H1 (cell line): Measurements from ENCODE around the gene DRC1. TPM values are rescaled to one million over a fixed set of nuclear protein-coding genes. Genes with fewer than 3 reads are reported as not detected.

Experiments used
- CTCF ChIA-PET: fragments of 300-600 bp; sonication (Branson Sonifier 250); formaldehyde crosslinking; loops from one replicate; lab custom pipeline; 2021; ENCODE audit not compliant: partially characterized antibody; lab: Charles Lee
- POLR2A ChIA-PET: fragments of 300-600 bp; sonication (Branson Sonifier 250); formaldehyde crosslinking; loops from one replicate; lab custom pipeline; 2021; ENCODE audit warnings: inconsistent platforms; ENCODE audit not compliant: partially characterized antibody; lab: Charles Lee
- DNase-seq, 2 experiments: peaks; one replicate each; pipeline versions ENCODE4 v3.0.0 to v3.0.0-alpha.2; 2010 to 2022; ENCODE audit warnings: low spot score in 2 of 2, low read depth in 1 of 2, mixed read lengths in 1 of 2
- FAIRE-seq: peaks from 2 replicates; lab custom pipeline; 2011; peaks lifted over from hg19 to GRCh38; lab: Jason Lieb, UNC
- H2AFZ ChIP-seq: 2 replicates; pipeline ENCODE4 v1.8.1; 2012; ENCODE audit warnings: low read length, inconsistent platforms
- H2AK5ac ChIP-seq: 2 replicates; pipeline ENCODE4 v1.6.1; 2013; ENCODE audit warnings: low read depth, low read length
- H2BK120ac ChIP-seq: replicated peaks from 2 replicates; pipeline ENCODE3; 2013; ENCODE audit warnings: low read depth, low read length, inconsistent platforms
- H2BK12ac ChIP-seq: 2 replicates; pipeline ENCODE4 v1.6.1; 2013; ENCODE audit warnings: low read depth, low read length
- H2BK15ac ChIP-seq: 2 replicates; pipeline ENCODE4 v1.6.1; 2013; ENCODE audit warnings: low read length
- H2BK20ac ChIP-seq: 2 replicates; pipeline ENCODE4 v1.6.1; 2013; ENCODE audit warnings: low read length
- H2BK5ac ChIP-seq: 2 replicates; pipeline ENCODE4 v1.6.1; 2013; ENCODE audit warnings: low read depth, low read length
- H3K14ac ChIP-seq: 2 replicates; pipeline ENCODE4 v1.6.1; 2013; ENCODE audit warnings: inconsistent platforms; ENCODE audit not compliant: insufficient read length
- H3K18ac ChIP-seq: 2 replicates; pipeline ENCODE4 v1.6.1; 2013; ENCODE audit warnings: low read length; ENCODE audit errors: extremely low read depth
- H3K23ac ChIP-seq: 2 replicates; pipeline ENCODE4 v1.6.1; 2013; ENCODE audit warnings: inconsistent platforms; ENCODE audit not compliant: insufficient read length
- H3K23me2 ChIP-seq: 2 replicates; pipeline ENCODE4 v1.6.1; 2013; ENCODE audit warnings: low read depth, low read length
- H3K27ac ChIP-seq: 2 replicates; pipeline ENCODE4 v1.6.1; 2011; ENCODE audit warnings: low read depth, low read length, inconsistent platforms
- H3K27me3 ChIP-seq, 4 experiments: replicated peaks in 1 of 4; 1 replicate in 1 of 4; 2 replicates in 3 of 4; pipeline versions ENCODE4 v1.6.1 to v1.8.1; 2011 to 2013; ENCODE audit warnings: low read length in 3 of 4, mild to moderate bottlenecking in 3 of 4, inconsistent platforms in 2 of 4, mixed read lengths in 2 of 4, moderate library complexity in 1 of 4; ENCODE audit not compliant: control insufficient read depth in 3 of 4, insufficient read depth in 3 of 4; ENCODE audit errors: extremely low read depth in 1 of 4
- H3K36me3 ChIP-seq, 4 experiments: 2 replicates each; pipeline versions ENCODE4 v1.6.1 to v1.8.1; 2011 to 2013; ENCODE audit warnings: mild to moderate bottlenecking in 4 of 4, low read length in 3 of 4, moderate library complexity in 2 of 4, control low read depth in 1 of 4, inconsistent platforms in 1 of 4; ENCODE audit not compliant: insufficient read depth in 4 of 4, control insufficient read depth in 2 of 4
- H3K4ac ChIP-seq: replicated peaks from 2 replicates; pipeline ENCODE3; 2013; ENCODE audit warnings: low read length, low read depth, mixed read lengths, inconsistent platforms; ENCODE audit not compliant: insufficient read length
- H3K4me1 ChIP-seq, 4 experiments: replicated peaks in 1 of 4; 1 replicate in 1 of 4; 2 replicates in 3 of 4; pipeline versions ENCODE4 v1.6.1 to v1.8.1; 2011 to 2013; ENCODE audit warnings: low read length in 3 of 4, inconsistent platforms in 2 of 4, mixed read lengths in 1 of 4; ENCODE audit not compliant: insufficient read depth in 4 of 4, control insufficient read depth in 3 of 4
- H3K4me2 ChIP-seq, 2 experiments: 2 replicates each; pipeline versions ENCODE4 v1.6.1 to v1.8.1; 2011 to 2013; ENCODE audit warnings: low read depth in 2 of 2, low read length in 2 of 2, control low read depth in 1 of 2, inconsistent platforms in 1 of 2, mild to moderate bottlenecking in 1 of 2; ENCODE audit not compliant: insufficient read depth in 1 of 2
- H3K4me3 ChIP-seq, 4 experiments: fragments of 200-600, 300-600 bp in 1 of 4; sonication (generic), shearing (Covaris generic), sonication (Bioruptor Twin) in 1 of 4; 2 replicates each; pipeline versions ENCODE4 v1.5.1 to v1.8.1; 2011 to 2016; ENCODE audit warnings: low read length in 4 of 4, low read depth in 3 of 4, control low read depth in 2 of 4, inconsistent platforms in 2 of 4, mild to moderate bottlenecking in 2 of 4, mixed read lengths in 1 of 4, moderate library complexity in 1 of 4; ENCODE audit not compliant: insufficient read depth in 2 of 4; ENCODE audit errors: extremely low read depth in 1 of 4
- H3K56ac ChIP-seq: replicated peaks from 2 replicates; pipeline ENCODE3; 2013; ENCODE audit warnings: low read depth, mild to moderate bottlenecking, mixed read lengths, low read length, inconsistent platforms; ENCODE audit not compliant: insufficient read length
- H3K79me1 ChIP-seq: 2 replicates; pipeline ENCODE4 v1.6.1; 2013; ENCODE audit warnings: low read depth, low read length, control low read depth
- H3K79me2 ChIP-seq, 2 experiments: 2 replicates each; pipeline versions ENCODE4 v1.6.1 to v1.8.1; 2012 to 2013; ENCODE audit warnings: low read length in 2 of 2, mild to moderate bottlenecking in 2 of 2, inconsistent platforms in 1 of 2; ENCODE audit not compliant: insufficient read depth in 2 of 2, control insufficient read depth in 1 of 2
- H3K9ac ChIP-seq, 4 experiments: replicated peaks in 1 of 4; 1 replicate in 1 of 4; 2 replicates in 3 of 4; pipeline versions ENCODE4 v1.6.1 to v1.8.1; 2011 to 2013; ENCODE audit warnings: low read depth in 3 of 4, low read length in 3 of 4, control low read depth in 2 of 4, mild to moderate bottlenecking in 2 of 4, moderate library complexity in 2 of 4, inconsistent platforms in 1 of 4; ENCODE audit errors: extremely low read depth in 1 of 4
- H3K9me3 ChIP-seq, 2 experiments: 2 replicates each; pipeline versions ENCODE4 v1.6.1 to v1.8.1; 2012 to 2013; ENCODE audit warnings: mild to moderate bottlenecking in 2 of 2, moderate library complexity in 2 of 2, control low read depth in 1 of 2, inconsistent platforms in 1 of 2, low read depth in 1 of 2, low read length in 1 of 2, mixed read lengths in 1 of 2; ENCODE audit not compliant: insufficient read depth in 2 of 2
- H4K20me1 ChIP-seq, 2 experiments: replicated peaks in 1 of 2; 2 replicates each; pipeline versions ENCODE3 to v1.8.1; 2011 to 2013; ENCODE audit warnings: inconsistent platforms in 2 of 2, low read length in 2 of 2, mild to moderate bottlenecking in 1 of 2; ENCODE audit not compliant: insufficient read depth in 2 of 2, control insufficient read depth in 1 of 2
- H4K5ac ChIP-seq: 2 replicates; pipeline ENCODE4 v1.6.1; 2013; ENCODE audit warnings: low read length, low read depth, mixed read lengths, inconsistent platforms; ENCODE audit not compliant: insufficient read length
- H4K8ac ChIP-seq: 2 replicates; pipeline ENCODE4 v1.8.0; 2013; ENCODE audit warnings: mild to moderate bottlenecking, moderate library complexity, low read length, inconsistent platforms; ENCODE audit not compliant: insufficient read depth; ENCODE audit errors: extremely low read depth
- H4K91ac ChIP-seq: replicated peaks from 2 replicates; pipeline ENCODE3; 2013; ENCODE audit warnings: low read length, mixed read lengths, inconsistent platforms; ENCODE audit not compliant: insufficient read length
- PHF8 ChIP-seq: fragments of 200-600 bp; sonication (generic); conservative IDR thresholded peaks from 2 replicates; pipeline ENCODE4 v1.7.1; 2012; ENCODE audit warnings: low read depth, mild to moderate bottlenecking, inconsistent platforms, low read length, moderate library complexity
- POLR2AphosphoS5 ChIP-seq: IDR thresholded peaks from 2 replicates; pipeline ENCODE4 v1.6.1; 2011; ENCODE audit warnings: low read depth, low read length
- SRF ChIP-seq: IDR thresholded peaks from 2 replicates; pipeline ENCODE4 v1.6.1; 2011; ENCODE audit warnings: mild to moderate bottlenecking, low read depth, low read length, moderate library complexity
- WGBS, 2 experiments: shearing (Covaris generic) in 1 of 2; methylation state at CpG; one replicate each; pipeline versions ENCODE4 v1.1.6 to v1.1.7; 2013 to 2015; ENCODE audit warnings: low lambda C conversion rate in 2 of 2, mixed read lengths in 2 of 2, inconsistent platforms in 1 of 2, low coverage in 1 of 2, missing lambda C conversion rate in 1 of 2; ENCODE audit not compliant: insufficient replicate concordance in 2 of 2, insufficient coverage in 1 of 2, insufficient read length in 1 of 2; ENCODE audit errors: extremely low coverage in 1 of 2, missing lambda C conversion rate in 1 of 2; 5-methylcytosine and 5-hydroxymethylcytosine counted together
- polyA plus RNA-seq, 7 experiments: library from polyadenylated mRNA; depleted of rRNA in 3 of 7; stranded (reverse) in 5 of 7; unstranded in 2 of 7; fragments of >200 nt in 5 of 7; fragments of 200-250 nt in 2 of 7; gene quantifications; 1 replicate in 5 of 7; 2 replicates in 1 of 7; 4 replicates in 1 of 7; pipeline versions ENCODE4 v1.2.1 to v1.2.3, GENCODE V29; 2011 to 2013; ENCODE audit warnings: missing spikeins in 2 of 7, mixed read lengths in 2 of 7
- total RNA-seq: library from RNA; stranded (reverse); fragmentation: NEBNext Ultra II Directional; extraction: Animal tissue kit (Norgen Biotek cat#: 25700); gene quantifications from 2 replicates; pipeline ENCODE4 v1.2.1, GENCODE V29; 2021

The DRC1 gene
- total and polyA plus RNA-seq, 2 of the 8 experiments (the other 6 are each of a cell fraction or from before 2014, with no cell fraction given), result 0.08 TPM; not detected in 1

DNA sequence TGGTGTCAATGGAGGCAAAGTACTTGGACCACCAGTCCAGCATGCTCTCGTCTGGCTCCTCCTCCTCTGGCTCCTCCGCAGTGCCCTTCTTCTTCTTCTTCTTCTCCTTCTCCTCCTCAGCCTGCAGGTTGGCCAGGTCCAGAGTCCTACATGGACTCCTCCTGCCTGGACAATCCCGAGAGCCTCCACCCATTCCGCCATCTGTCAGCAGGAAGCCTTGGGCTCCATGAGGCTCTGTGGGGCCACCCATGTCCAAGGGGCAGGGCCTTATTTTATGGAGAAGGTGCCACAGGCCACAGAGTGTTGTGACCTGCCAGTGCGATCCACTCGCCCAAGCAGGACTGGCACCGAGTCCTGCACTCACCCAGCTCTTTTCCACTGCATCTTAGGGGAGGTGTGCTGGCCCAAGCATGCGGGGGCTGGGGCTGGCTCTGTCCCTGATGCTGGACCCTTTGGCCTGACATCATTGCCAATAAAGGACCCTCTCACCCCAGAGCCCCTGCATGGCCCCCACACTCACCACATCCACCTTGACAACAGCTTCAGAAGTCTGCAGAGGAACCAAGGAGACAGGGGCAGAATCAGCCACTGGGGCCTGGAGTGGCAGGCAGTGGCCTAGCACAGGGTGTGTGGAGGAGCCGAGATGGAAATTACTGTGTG lies 69.0 kb downstream of the DRC1 start:
- Histone ChIP-seq H3K23me2 (peaks cover 6% of the 10 kb centered on the region; the same call in 1 of the 2 replicates), H2BK12ac (no peak overlapping the region), H3K4me1 (peaks cover 0 to 3% (median 0%) of the 10 kb centered on the region in 4 experiments; a peak in 1 of 7 replicates), H3K9me3 (no peaks in the 10 kb centered on the region; a peak in 1 of 4 replicates), H2AK5ac (no peak overlapping the region; the same call in 1 of the 2 replicates), H3K18ac (no peak overlapping the region), H4K5ac (no peak overlapping the region), H3K4me3 (no peak overlapping the region), H3K56ac (no peak overlapping the region), H3K36me3 (no peaks in the 10 kb centered on the region), H2BK20ac (no peak overlapping the region), H4K20me1 (peaks cover 0 to 6% of the 10 kb centered on the region in 2 experiments), H2BK5ac (no peak overlapping the region), H3K4me2 (no peak overlapping the region), H2BK15ac (no peak overlapping the region), H3K27ac (no peak overlapping the region), H3K9ac (no peak overlapping the region), H3K14ac (no peak overlapping the region), H3K4ac (no peak overlapping the region), H3K27me3 (peaks cover 0 to 3% (median 0%) of the 10 kb centered on the region in 4 experiments; a peak in 1 of 7 replicates), H4K91ac (no peak overlapping the region), H3K79me2 (no peaks in the 10 kb centered on the region), H2BK120ac (no peak overlapping the region), H3K23ac (no peak overlapping the region), H4K8ac (no peak overlapping the region), H3K79me1 (no peaks in the 10 kb centered on the region), H2AFZ (no peak overlapping the region)
- FAIRE-seq, result no peak
- ChIA-PET POLR2A (no interaction called here), CTCF (interaction anchor here (0.6 to 8.2 kb wide), 25 partner anchors 9 to 280 kb away, joined by 3 to 68 read pairs (median 4); no protein-coding TSS in a partner anchor)
- no peak for DNase-seq
- WGBS, 2 experiments, result 84% methylated on average over 9 of the region's 9 CpGs; no CpG with 5 or more reads in 1 of the 2 experiments
- no peak for TF ChIP-seq POLR2AphosphoS5
- no peak for TF ChIP-seq PHF8
- no peak for TF ChIP-seq SRF
